Ovary (tissue), 3 donors: ENCODE data around the gene PDE6H.

ENCODE experiments used
- EP300 ChIP-seq: sonication (generic); formaldehyde crosslinking; IDR thresholded peaks from one replicate; pipeline ENCODE4 v1.6.1; 2017; ENCODE audit warnings: antibody characterized with exemption
- POLR2A ChIP-seq: fragments of 450-650 bp; IDR thresholded peaks from one replicate; pipeline ENCODE4 v1.6.1; 2017; ENCODE audit warnings: antibody characterized with exemption, mild to moderate bottlenecking, moderate library complexity
- TF ChIP-seq, protein P1 (sequence below), 3 donors: fragments of 450-650 bp in 2 of 3; fragments of 200-600 bp in 1 of 3; IDR thresholded peaks; one replicate each; pipeline versions ENCODE4 v1.5.1 to v1.8.0; 2016 to 2022; ENCODE audit warnings: antibody characterized with exemption in 3 of 3, mild to moderate bottlenecking in 1 of 3
- donor health status: DM: no; HTN: no; CAD: no.

DNA sequence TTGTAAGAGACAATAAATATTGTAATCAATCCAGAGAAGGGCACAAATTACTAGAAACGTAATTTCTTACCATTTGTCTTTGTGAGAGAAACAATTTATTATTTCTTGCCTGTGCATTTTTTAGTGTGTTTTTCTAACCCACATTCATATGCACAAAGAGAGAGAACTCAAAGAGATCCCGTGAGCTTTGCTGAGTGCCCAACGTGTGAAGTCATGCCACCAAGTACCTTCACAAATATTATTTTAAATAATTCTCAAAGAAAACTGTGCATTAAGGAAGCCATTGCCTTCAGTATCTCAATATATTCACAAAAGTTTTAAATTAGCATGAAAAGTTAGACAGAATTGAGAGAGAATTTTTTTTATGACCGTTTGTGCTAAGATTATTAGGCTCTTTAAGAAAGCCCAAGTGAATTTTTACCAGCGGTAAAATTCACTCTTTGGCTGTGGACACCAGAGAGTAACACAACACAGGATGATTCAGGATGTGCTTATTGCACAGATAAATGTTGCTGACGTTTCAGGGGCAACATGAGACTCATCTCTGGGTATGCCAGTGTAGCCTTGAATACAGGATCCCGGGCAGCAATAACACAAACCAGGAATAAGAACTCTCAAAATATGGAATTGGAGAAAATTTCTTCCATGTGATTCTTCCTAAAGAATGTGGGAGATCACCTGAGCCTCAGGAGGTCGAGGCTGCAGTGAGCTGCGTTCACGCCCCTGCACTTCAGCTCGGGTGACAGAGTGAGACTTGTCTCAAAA, 14.3 kb upstream of the PDE6H start:
- TF ChIP-seq, protein P1, sequence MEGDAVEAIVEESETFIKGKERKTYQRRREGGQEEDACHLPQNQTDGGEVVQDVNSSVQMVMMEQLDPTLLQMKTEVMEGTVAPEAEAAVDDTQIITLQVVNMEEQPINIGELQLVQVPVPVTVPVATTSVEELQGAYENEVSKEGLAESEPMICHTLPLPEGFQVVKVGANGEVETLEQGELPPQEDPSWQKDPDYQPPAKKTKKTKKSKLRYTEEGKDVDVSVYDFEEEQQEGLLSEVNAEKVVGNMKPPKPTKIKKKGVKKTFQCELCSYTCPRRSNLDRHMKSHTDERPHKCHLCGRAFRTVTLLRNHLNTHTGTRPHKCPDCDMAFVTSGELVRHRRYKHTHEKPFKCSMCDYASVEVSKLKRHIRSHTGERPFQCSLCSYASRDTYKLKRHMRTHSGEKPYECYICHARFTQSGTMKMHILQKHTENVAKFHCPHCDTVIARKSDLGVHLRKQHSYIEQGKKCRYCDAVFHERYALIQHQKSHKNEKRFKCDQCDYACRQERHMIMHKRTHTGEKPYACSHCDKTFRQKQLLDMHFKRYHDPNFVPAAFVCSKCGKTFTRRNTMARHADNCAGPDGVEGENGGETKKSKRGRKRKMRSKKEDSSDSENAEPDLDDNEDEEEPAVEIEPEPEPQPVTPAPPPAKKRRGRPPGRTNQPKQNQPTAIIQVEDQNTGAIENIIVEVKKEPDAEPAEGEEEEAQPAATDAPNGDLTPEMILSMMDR (IDR thresholded peaks at IDR 0.05): no peak
- TF ChIP-seq POLR2A (no peak), EP300 (no peak)
